Thyroid gland (tissue), 4 donors: Measurements from ENCODE around the gene KLHL21. TPM values are rescaled to one million over a fixed set of nuclear protein-coding genes. Genes with fewer than 3 reads are reported as not detected.
A peak's percentile ranks its signal among the peaks of the same experiment; 100 is the strongest.

Source experiments
- DNase-seq, 2 donors: peaks; one replicate each; pipeline ENCODE4 v3.0.0-alpha.2; 2019
- H3K27ac ChIP-seq, 3 donors: fragments of 200-600 bp; sonication (generic); 1 replicate in 2 of 3; 2 replicates in 1 of 3; pipeline ENCODE4 v1.5.1; 2016 to 2019; ENCODE audit warnings: mild to moderate bottlenecking in 1 of 3, moderate library complexity in 1 of 3
- H3K27me3 ChIP-seq: fragments of 200-600 bp; sonication (generic); one replicate; pipeline ENCODE4 v1.5.1; 2019
- H3K36me3 ChIP-seq, 2 donors: fragments of 200-600 bp; sonication (generic); one replicate each; pipeline ENCODE4 v1.5.1; 2016 to 2019
- H3K4me1 ChIP-seq, 2 donors: fragments of 200-600 bp; sonication (generic); one replicate each; pipeline ENCODE4 v1.5.1; 2017 to 2019
- H3K4me3 ChIP-seq, 3 donors: fragments of 200-600 bp; sonication (generic); replicated peaks in 1 of 3; 1 replicate in 2 of 3; 2 replicates in 1 of 3; pipeline ENCODE4 v1.5.1; 2016; ENCODE audit warnings: mild to moderate bottlenecking in 1 of 3
- H3K9me3 ChIP-seq: fragments of 200-600 bp; sonication (generic); one replicate; pipeline ENCODE4 v1.5.1; 2017
- POLR2A ChIP-seq, 2 donors: fragments of 450-650 bp; IDR thresholded peaks; one replicate each; pipeline ENCODE4 v1.6.1; 2017; ENCODE audit warnings: antibody characterized with exemption in 2 of 2, mild to moderate bottlenecking in 2 of 2, moderate library complexity in 1 of 2
- WGBS, 2 donors: methylation state at CpG; one replicate each; pipeline ENCODE4 v1.1.5; 2017; 5-methylcytosine and 5-hydroxymethylcytosine counted together
- intact Hi-C: fragments of 100-400 bp; cut with DNase I; formaldehyde crosslinking; loops from one replicate; pipeline ENCODE4 v1.15.1; 2023
- total RNA-seq, 4 donors: library from RNA; depleted of rRNA; stranded (reverse); fragments of >200 nt; gene quantifications; one replicate each; pipeline ENCODE4 v1.2.3, GENCODE V29; 2016
- TF ChIP-seq, protein P1 (sequence below), 6 experiments: fragments of 200-600 bp in 3 of 6; fragments of 450-650 bp in 3 of 6; sonication (generic) in 3 of 6; IDR thresholded peaks; one replicate each; pipeline ENCODE4 v1.5.1; 2016 to 2019; ENCODE audit warnings: antibody characterized with exemption in 6 of 6, mild to moderate bottlenecking in 2 of 6, inconsistent platforms in 1 of 6, moderate library complexity in 1 of 6

Gene KLHL21
- total RNA-seq, 4 donors from 2014 or later = 34.9 to 68.4 (median 44.6) TPM

- intact Hi-C loops = no loop called here
- 0 to 2% methylated on average over 20 to 22 of the region's 67 CpGs for WGBS, 2 donors
- peaks cover 8 to 25% of the 10 kb centered on the region in 2 donors for H3K4me1 ChIP-seq
- no peaks in the 10 kb centered on the region for H3K27me3 ChIP-seq
- peak overlapping the region; percentile 17 to 100 (median 26) for H3K4me3 ChIP-seq
- H3K27ac ChIP-seq = peak overlapping the region; percentile 90 to 94 (median 93)
- no peaks in the 10 kb centered on the region for H3K9me3 ChIP-seq
- DNase-seq = peak; percentile 54 to 56
- peak in 1 of 2 donors; percentile 58 for TF ChIP-seq POLR2A (IDR thresholded peaks at IDR 0.05)
- TF ChIP-seq, protein P1, sequence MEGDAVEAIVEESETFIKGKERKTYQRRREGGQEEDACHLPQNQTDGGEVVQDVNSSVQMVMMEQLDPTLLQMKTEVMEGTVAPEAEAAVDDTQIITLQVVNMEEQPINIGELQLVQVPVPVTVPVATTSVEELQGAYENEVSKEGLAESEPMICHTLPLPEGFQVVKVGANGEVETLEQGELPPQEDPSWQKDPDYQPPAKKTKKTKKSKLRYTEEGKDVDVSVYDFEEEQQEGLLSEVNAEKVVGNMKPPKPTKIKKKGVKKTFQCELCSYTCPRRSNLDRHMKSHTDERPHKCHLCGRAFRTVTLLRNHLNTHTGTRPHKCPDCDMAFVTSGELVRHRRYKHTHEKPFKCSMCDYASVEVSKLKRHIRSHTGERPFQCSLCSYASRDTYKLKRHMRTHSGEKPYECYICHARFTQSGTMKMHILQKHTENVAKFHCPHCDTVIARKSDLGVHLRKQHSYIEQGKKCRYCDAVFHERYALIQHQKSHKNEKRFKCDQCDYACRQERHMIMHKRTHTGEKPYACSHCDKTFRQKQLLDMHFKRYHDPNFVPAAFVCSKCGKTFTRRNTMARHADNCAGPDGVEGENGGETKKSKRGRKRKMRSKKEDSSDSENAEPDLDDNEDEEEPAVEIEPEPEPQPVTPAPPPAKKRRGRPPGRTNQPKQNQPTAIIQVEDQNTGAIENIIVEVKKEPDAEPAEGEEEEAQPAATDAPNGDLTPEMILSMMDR (IDR thresholded peaks at IDR 0.05) = no peak
- H3K36me3 ChIP-seq = no peaks in the 10 kb centered on the region
These were observed 10.1 kb upstream of the KLHL21 start for GRCh38 chr1:6612641-6613360.

DNA sequence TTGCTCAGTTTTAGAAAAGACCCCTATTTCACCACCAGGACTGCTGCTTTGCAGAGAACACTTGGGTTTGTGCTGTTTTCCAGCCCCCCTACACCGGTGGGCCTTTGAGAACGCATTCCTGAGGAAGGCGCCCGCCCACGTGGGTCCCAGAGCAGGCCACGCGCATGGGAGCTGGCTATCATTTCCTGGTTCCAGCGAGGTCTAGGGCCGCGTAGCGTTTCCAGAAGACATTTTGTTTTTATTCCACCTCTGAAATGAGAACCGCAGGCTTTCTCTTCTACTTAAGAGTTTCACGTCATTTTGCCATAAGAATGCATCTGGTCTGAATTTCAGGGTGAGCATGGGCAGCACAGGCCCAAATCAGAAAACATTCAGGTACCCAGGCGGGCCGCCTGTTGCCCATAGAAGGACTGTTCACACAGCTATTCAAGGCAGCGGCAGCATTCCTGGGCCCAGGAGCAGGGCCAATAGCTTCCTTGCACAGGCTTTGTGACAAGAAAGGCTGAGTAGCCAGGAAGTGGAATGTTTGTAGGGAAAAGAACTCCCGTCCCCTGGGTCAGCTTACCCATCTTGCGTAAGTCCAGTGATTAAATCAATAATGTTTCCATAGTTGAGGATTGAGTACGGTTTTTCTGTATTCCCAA lies 1.4 kb upstream of the KLHL21 start:
- no peaks in the 10 kb centered on the region for H3K27me3 ChIP-seq
- peak overlapping the region; percentile 98 to 99 (median 99) for H3K27ac ChIP-seq
- peak in 1 of 2 donors; percentile 39 for TF ChIP-seq POLR2A (IDR thresholded peaks at IDR 0.05)
- TF ChIP-seq, protein P1 (IDR thresholded peaks at IDR 0.05) = peak in 3 of 6 experiments; percentile 5 to 16 (median 15)
- H3K4me1 ChIP-seq = peaks cover 36 to 40% of the 10 kb centered on the region in 2 donors
- peak; percentile 71 to 74 for DNase-seq
- H3K36me3 ChIP-seq = peaks cover 0 to under 1% of the 10 kb centered on the region in 2 donors
- 36 to 47% methylated on average over 17 to 19 of the region's 19 CpGs for WGBS, 2 donors
- H3K9me3 ChIP-seq = no peaks in the 10 kb centered on the region
- intact Hi-C loops = no loop called here
- H3K4me3 ChIP-seq = peak overlapping the region in 1 of 3 donors; percentile 92

DNA sequence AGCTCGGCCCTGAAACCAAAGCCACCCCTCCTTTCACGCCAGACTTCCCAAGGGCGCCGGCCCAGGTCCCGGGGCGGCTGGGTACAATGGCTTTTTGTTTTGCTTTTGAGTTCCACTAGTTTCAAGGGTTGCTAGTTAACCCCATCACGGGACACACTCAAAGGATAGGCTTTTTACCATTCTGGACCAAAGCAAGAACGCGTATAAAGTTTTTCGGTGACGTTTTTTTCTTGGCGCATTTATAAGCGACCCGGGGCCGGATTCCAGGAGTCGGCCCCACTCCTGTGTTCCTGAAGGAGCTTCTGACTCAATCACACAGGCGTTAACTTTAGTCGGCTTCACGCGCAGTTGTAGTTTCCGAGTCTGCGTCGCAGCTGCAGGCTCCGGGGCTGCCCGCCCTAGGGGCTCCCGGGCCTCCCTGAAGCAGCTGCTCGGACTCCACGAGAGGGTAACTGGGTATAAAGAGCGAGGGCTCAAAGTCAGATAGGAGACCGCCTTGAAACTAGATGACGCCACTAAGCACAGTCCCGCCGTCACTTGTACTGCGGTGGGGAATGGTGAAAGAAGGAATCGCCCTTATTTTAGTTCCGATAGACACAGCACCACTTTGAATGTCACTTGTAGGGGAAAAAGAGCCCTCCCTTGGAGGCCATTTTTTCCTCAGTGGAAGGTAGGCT lies 707 bp upstream of the KLHL21 start:
- 3 to 7% methylated on average over 29 to 33 of the region's 36 CpGs for whole genome bisulfite sequencing, 2 donors
- intact Hi-C loops = no loop called here
- H3K4me3 ChIP-seq = peak overlapping the region in 2 of 3 donors; percentile 67 to 92
- TF ChIP-seq, protein P1 (IDR thresholded peaks at IDR 0.05) = no peak
- peak in 1 of 2 donors; percentile 15 for TF ChIP-seq POLR2A (IDR thresholded peaks at IDR 0.05)
- H3K36me3 ChIP-seq = peaks cover 3 to 7% of the 10 kb centered on the region in 2 donors
- H3K27ac ChIP-seq = peak overlapping the region; percentile 98 to 99 (median 99)
- H3K4me1 ChIP-seq = peaks cover 37 to 47% of the 10 kb centered on the region in 2 donors
- no peaks in the 10 kb centered on the region for H3K27me3 ChIP-seq
- peak in 1 of 2 donors; percentile 62 for DNase-seq
- no peaks in the 10 kb centered on the region for H3K9me3 ChIP-seq

DNA sequence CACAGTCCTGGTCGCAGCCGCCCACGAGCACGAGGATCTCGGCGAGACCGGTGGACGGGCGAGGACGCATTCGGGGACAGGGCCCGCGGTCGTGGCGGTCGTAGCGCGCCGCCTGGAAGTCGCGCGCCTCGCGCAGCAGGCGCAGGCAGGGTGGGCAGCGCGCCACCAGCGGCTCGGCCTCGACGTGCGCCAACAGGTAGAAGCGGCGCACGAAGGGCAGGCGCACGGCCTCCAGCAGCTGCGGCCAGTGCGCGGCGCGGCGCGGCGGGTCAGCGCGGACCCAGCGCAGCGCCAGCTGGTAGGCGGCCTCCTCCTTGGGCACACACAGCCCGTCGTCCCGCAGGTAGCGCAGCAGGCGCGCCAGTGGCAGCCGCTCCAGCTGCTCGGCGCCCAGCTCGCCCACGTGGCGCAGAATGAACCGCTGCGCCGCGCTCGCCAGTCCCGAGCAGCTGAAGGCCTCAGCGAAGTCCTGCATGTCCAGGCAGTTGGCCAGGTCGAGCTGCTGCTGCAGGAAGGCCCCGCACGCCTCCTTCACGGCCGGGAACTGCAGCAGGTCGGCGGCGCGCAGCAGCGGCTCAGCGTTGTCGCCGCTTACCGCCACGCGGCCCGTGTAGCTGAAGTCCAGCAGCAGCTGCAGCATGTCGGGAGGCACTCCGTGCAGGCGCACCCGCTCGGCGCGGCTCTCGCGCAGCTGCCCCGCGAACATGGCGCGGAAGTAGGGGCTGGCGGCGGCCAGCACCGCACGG lies 573 bp downstream of the KLHL21 start:
- peaks cover 41 to 57% of the 10 kb centered on the region in 2 donors for H3K4me1 ChIP-seq
- TF ChIP-seq POLR2A (IDR thresholded peaks at IDR 0.05) = peak in 1 of 2 donors; percentile 47
- TF ChIP-seq, protein P1 (IDR thresholded peaks at IDR 0.05) = no peak
- DNase-seq = peak; percentile 57 to 61

More for the DNA sequence above, 573 bp downstream of the KLHL21 start:
- H3K27me3 ChIP-seq = no peaks in the 10 kb centered on the region
- intact Hi-C loops = loop anchor here (2.0 kb wide), 1 partner anchor 13 kb away; no protein-coding TSS in a partner anchor
- peak overlapping the region; percentile 98 to 99 (median 99) for H3K27ac ChIP-seq
- 0% methylated on average over 5 to 6 of the region's 103 CpGs for WGBS, 2 donors
- peaks cover 12 to 20% of the 10 kb centered on the region in 2 donors for H3K36me3 ChIP-seq
- peak overlapping the region; percentile 62 to 92 (median 91) for H3K4me3 ChIP-seq
- no peaks in the 10 kb centered on the region for H3K9me3 ChIP-seq
